Caki2 (cell line): ENCODE data around the gene S100A8. TPM values are rescaled to one million over a fixed set of nuclear protein-coding genes. Genes with fewer than 3 reads are reported as not detected.
"Not testable (repeated sequence)": the region's sequence is repeated elsewhere in the genome, so short reads cannot be mapped to it uniquely, and the experiment has no call there.

Experiments used
- DNase-seq: peaks from one replicate; pipeline ENCODE4 v3.0.0-alpha.2; 2015; ENCODE audit warnings: low read depth
- in situ Hi-C: cut with HindIII; loops from 2 replicates; pipeline ENCODE4 v1.10.0; 2016; ENCODE audit warnings: low sequenced_read_pairs, low pct_unique_long_range_greater_than_20kb, mixed read lengths
- total RNA-seq: library from RNA; depleted of rRNA; stranded (reverse); fragments of >200 nt; shearing (Covaris generic); gene quantifications from 2 replicates; pipeline ENCODE4 v1.2.3, GENCODE V29; 2014; ENCODE audit warnings: low replicate concordance; rRNA removed

Gene S100A8
- total RNA-seq, result not detected in 2 replicates

DNA sequence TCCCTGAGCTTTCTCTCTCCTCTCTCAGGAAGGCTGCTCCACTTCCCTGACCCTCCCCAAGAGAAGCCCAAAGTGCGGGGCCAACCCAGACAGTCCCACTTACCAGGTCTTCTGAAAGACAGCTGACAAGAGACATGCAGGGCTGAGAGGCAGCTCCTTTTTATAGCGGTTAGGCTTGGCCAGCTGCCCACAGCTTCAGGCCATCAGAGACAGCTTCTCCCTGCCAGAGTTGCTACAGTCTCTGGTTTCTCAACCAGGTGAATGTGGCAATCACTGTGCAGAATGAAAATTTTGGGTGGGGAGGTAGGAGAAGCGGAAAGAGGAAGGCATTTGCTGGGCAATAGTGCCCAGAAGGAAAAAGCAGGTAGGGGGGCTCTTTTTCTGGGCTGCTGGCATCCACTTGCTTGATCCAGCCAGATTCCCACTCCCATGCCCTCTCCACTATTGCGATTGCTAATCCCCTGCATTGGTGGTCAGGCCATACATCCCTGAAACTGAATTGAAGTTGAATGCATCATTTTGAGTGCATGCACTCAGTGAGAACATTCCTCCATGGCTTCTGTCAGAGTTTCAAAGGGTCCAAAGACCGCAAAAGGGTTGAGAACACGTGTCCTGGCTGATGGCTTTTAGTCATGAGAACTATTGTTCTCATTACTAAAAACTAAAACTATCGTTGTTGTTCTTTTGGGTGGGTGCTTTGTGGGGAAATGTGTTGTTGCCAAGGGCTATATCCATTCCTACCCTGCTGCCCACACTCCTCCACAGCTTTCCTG lies at the start of gene S100A8:
Gene S100A8, minus strand, starts transcription at position 136 of the 773 bp plus-strand sequence. CDS start 538 bp downstream, outside the sequence.
- no peak for DNase-seq
- in situ Hi-C loops, result no loop called here

DNA sequence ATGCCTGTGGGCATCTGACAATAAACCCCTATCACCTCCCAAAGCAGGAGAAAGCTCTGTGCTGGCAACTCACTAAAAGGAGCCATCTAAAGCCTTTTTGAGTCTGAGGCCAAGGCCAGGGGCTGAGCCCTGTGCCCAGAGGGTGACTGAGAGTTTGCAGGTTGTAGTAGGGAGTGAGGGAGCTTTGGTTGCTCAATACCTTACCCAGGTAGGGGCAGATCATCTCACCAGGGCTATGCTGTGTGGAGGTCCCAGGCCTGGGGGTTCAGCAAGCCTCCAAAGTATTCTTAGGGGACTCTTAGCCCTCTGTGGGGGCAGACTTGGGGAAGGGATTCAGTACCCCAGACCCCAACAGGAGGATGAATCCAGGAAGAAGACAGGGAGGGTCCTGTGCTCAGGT lies 48.4 kb upstream of the S100A8 start:
- no peak for DNase-seq
- in situ Hi-C loops, result no loop called here

DNA sequence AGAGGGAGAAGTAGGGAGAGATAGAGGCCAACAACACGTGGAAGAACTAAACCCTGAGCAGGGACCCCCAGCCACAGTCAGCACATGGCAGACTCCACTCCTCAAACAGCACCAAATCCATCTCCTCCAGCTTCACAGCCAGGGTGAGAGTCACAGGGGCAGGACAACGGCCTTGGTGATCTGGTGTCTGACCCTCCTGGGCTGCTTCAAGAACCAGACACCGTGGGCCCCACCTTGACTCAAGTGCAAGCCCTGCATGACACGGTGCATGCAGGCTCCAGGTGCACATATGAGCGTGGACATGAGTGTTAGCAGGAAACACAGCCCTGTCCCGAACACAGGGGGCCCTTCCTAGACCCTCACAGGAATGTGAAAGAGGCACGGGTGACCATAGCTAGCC lies 47.7 kb upstream of the S100A8 start:
- in situ Hi-C loops, result no loop called here
- no peak for DNase-seq

DNA sequence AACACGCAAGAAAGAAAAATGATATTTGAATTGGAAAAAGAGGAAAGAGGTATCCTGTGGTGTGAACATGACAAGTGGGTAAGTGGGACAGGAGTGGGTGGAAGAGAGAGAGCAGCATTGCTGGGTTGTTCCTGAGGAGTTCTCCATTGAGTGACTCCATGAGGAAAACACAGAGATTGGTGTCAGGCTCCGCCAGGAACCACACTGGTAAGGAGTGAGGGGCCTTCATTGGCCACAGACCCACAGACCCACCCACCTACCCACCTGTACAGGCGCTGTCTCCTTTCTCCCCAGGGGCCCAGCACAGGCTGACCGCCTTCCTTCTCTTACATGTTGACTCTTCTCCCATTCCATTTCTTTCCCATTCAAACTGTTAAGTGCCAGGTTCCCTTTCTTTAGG lies 46.4 kb upstream of the S100A8 start:
- DNase-seq, result no peak
- in situ Hi-C loops, result no loop called here

DNA sequence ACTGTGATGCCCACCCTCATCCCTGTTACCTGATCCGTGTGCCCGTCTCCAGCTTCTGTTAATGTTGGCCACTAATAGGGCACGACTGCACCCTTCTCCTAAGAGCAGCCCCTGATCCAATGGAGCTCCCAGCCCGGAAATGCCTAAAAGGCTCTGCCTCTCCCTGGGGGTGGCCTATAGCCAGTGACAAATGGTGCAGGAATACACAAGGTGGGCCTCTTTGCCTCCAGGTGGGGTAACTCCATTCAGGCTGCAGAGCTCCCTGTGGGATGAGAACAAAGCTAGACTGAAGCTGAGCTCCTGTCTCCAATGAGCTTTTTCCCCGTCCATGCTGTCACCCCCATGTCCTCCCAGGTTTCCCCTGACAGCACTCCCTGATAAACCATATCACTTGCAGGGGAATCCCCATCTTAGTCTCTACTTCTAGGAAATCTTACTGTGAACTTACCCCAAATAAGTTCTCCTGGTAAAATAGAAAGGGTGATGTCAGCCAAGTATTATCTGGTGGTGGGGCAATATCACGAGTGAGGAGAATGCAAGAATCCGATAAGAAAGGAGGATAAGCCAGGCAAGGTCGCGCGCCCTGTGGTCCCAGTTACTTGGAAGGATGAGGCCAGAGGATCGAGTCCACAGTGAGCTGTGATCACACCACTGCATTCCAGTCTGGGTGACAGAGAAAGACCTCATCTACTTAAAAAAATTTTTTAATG lies 44.0 kb upstream of the S100A8 start:
- in situ Hi-C loops, result no loop called here
- no peak for DNase-seq

DNA sequence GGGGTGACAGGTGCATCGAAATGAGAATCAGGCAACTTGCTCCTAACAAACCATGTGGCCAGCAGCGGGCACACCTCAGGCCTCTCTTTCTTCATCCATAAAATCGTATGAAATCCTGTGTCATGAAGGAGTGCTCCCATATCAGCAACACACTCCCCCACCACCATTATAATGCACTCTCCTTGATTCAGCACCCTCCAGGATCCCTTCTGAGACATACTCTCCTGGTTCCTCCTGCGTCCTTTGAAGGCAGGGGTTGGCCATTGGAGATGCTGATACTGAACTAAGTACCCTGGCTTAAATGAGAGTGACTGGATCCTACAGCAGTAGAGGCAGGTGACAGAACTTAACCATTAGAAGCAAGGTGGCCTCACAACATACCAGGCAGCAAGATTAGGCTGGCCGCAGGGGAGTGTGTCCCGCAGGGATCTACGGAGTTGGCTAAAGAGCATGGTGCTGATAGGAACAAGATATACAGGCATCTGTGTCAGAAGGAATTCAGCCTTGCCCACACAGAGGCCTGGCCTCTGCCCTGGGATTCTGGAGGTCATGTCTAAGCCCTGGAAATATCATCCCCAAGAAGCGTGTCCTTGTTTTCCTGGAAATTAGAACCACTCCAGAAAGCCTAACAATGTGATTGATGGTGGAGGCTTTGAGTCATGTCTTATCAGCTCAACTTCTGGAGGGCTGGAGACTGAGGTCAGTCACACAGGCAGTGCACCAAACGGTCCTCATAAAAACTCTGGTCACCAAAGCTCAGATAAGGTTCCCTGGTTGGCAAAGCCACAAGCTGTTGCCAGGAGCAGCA lies 42.2 kb upstream of the S100A8 start:
- in situ Hi-C loops, result no loop called here
- DNase-seq, result no peak

DNA sequence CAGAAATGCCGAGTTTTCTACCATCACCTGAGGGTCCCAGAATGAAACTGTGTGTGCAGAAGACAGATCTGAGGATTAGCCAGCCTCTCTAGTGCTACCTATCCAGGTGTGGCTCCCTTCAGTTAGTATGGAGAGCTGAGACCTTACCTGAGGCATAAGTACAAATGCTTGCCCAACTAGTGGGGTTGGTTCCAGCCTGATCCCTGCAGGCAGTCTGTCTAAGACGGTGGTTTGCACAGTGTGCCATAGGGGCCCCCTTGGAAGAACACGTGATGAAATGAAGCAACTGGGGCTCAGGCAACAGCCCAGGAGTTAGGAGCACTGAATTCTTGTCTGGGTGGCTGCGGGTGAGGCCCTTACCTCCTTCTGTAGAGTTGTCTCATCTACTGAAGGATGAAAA lies 41.1 kb upstream of the S100A8 start:
- in situ Hi-C loops, result no loop called here
- no peak for DNase-seq

DNA sequence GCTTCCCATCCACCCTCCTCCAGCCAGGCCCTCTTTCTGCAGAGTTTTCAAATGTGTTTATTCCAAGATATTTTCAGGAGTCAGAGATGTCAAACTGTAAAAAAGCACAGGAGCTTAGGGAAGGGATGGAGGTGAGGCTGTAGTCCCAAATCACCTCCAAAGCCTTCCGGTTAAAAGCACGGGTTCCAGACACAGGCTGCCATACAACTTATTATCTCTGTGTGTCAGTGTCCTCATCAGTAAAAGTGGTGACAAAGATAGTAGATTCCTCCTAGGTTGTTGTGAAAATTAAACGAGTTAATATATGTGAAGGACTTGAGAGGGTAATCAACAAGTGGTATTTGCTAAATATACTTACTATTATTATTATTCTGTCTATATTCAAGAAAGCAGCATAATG lies 40.6 kb upstream of the S100A8 start:
- DNase-seq, result no peak
- in situ Hi-C loops, result no loop called here

DNA sequence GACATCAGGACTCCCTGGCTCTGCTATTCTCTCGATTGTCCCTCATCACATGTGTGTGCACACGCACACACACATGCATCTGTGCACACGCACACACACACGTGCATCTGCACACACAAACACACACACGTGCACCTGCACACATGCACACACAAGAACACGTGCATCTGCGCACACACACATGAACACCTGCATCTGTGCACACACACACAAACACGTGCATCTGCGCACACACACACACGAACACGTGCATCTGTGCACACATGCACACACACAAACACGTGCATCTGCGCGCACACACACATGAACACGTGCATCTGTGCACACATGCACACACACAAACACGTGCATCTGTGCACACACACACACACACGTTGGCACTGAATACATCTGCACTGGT lies 40.1 kb upstream of the S100A8 start:
- in situ Hi-C loops, result no loop called here
- DNase-seq, result no peak

DNA sequence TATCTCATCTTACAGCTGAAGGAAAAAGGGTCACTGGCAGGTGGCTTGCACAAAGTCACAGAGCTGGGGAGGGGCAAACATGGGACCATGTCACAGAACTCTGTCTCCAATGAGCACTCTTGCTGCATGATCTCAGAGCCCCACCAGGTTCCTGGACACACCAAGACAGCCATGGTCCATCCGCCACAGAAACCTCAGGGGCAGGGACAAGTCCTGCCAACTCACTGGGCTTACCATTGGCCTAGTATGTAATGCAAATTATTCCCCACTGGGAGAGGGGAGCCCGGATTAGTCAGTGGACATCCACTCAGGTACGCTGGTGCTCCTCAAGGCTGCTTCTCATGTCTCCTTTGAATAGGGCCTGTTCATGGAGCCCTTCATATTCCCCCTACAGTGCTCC lies 39.7 kb upstream of the S100A8 start:
- in situ Hi-C loops, result no loop called here
- no peak for DNase-seq

DNA sequence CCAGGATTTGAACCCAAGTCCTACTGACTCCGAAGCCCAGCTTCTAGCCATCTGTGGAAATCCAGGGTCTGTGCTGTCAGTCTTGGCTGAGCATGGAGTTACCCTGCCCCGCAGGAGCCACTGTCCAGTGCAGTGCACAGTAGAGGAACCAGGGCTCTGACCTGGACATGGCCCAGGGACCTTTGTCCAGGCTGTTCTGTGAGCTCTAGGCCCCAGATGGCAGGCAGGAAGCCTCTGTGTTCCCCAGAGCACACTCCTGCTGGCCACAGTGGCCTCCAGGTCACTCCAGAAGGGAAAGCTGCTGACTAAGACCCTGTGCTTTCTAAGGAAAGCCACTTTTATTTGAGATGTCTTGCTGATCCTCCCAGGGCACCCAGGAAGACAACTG lies 39.3 kb upstream of the S100A8 start:
- no peak for DNase-seq
- in situ Hi-C loops, result no loop called here

DNA sequence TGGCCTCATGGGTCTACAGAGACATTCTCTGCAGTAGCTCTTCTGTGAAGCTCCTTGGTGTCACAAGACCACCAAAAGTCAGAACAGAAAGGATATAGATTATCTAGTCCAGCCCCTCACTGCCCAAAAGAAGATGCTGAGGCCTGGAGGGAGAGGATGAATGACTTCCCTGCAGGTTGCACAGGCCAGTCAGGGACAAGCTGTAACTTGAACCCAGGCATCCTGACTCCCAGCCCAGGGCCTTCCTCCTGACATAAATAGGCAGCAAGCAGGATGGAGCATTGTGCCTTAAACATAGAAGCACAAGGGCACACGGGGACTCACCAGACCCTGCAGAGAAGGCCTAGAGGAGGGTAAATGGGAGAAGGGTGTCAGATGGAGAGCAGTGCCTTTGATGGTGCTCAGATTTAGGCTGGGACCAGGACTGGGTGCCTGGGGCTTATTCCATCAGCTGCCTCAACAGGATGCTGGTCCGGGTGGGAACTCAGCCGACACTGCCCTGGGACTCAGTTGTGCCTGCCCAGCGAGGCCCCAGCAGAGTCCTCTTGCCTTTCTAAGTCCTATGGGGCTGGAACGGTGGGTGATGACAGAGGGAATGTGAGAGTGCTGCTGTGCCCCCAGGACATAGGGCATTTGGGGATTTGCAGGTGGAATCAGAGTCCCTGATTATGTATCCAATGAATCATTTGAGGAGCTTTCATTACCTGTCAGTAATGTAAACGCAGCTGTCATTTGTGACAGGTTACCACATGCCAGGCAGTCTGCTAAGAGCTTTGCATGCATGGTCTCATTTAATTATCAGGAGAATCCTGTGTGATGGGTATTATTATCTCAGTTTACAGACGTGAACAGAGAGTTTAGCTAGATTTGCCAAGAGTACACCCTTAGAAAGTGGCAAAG lies 38.6 kb upstream of the S100A8 start:
- in situ Hi-C loops, result no loop called here
- no peak for DNase-seq

DNA sequence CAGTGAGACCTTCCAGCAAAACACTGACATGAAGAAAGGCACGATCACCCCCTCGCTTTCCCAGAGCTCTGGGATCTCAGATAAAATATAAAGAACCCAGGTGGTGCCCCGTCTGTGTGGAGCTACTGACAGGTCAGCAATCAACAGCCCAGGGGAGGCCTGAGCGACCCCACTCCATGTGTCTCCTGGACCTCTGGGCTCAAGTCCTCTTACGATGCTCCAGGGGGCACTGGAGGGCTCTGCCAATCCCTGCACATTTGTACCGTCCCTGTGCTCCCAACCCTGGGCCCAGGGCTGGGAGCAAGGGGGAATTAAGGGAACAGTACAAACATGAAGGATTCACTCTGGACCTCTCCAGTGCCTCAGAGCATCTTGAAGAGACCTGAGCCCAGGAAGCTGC lies 37.9 kb upstream of the S100A8 start:
- DNase-seq, result no peak
- in situ Hi-C loops, result no loop called here

DNA sequence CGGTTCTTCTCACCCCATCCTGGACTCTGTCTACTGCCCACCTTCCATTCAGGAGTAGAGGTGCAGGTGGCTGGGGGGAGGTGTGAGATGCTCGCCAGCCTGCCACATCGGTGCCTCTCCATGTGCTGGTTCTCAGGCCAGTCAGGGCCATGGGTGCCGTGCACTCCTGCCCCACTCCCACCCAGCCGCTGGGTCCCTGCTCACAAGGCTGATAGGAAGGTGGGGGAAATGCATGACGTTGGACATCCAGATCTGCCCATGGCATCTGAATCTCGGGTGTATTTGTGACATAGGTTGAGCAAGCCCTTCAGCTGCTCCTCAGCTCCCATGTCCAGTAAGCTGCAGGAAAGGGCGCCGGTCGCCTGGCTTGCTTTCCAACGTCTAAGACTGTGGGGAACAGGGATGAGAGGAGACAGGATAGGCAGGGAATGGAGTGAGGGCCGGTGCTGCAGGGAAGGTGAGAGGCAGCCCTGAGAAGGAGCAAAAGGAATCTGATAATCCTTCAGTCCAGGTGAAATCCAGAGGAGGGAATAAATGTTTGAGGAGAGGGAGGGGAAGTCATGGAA lies 37.3 kb upstream of the S100A8 start:
- DNase-seq, result no peak
- in situ Hi-C loops, result no loop called here

DNA sequence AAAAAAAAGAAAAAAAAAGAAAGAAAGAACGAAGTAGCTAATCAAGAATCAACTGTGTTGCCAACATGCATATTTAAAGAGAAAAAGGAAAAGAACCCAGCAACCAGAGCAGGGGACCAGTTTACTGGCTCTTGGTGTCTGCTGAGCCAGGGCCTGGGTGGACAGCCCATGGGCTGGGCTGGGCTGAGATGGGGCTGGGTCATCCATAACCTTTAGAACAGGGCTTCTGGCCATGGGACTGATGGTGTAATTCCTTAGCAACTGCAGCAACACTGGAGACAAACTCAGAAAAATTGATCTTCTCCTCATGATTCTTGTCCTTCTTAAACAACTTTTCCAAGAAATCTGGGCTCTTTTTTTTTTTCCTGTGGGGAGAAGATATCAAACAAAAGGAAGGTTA lies 35.9 kb upstream of the S100A8 start:
- DNase-seq, result no peak
- in situ Hi-C loops, result no loop called here

DNA sequence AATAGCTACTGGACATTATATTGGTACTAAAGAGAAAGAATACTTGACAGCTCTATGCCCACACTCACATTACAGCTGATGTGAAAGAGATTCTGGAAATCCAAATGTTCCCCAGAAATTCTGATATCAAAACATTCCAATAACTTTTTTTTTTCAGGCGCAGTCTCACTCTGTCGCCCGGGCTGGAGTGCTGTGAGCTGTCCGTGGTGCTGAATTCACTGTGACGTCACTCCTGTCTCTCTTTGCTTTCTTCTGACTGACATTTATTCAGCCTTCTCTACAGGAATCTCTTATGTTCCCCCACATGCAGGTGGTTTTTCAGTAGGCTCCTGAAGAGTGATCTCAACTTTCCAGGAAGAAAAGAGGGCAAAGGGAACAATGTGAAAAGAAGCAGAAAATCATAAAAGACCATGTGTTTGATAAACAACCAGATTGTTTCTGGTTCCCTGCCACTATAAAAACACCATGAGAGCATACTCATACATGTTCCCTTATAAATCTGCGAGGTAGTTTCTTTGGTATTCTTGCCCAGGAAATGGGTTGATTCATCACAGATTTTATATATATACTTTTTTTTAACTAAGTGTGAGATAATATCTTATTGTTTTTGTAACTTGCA lies 31.7 kb upstream of the S100A8 start:
- in situ Hi-C loops, result no loop called here
- peak; percentile 52 for DNase-seq

DNA sequence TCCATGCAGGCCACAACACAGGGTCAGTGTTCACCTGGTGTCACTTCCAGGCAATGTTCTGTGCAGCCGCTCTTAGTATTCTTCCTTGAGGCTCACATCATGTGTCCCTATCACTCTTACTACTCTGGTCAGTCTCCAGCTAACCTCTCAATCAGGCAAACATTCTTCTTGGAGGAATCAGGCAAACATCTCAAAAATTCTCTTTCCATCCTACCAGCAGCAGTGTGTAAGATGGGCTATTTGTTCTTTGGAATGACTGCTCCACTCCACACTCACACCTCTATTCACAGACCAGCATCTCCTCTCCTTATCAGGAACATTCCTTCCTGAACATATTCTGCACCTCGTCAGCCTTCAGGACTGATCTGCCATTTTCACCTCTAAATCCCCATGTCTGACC lies 29.4 kb upstream of the S100A8 start:
- no peak for DNase-seq
- in situ Hi-C loops, result no loop called here

DNA sequence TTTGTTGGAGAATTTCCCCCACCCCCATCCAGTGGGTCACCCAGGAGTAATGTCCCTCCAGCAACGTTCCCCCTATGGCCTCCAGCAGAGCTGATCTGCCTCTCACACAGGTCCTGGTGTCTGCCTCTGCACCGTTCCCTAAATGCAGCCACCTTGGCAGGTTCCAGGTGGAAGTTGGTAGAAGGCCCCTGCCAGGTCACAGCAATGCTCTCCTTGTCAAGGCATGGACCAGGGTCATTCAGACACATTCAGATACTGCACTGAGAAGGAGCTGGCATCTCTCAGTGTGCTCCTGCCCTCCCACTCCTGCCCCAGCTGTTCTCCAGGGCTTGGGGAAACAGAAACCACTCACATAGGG lies 28.5 kb upstream of the S100A8 start:
- in situ Hi-C loops, result not testable (repeated sequence)

More for the DNA sequence above, 28.5 kb upstream of the S100A8 start:
- not testable (repeated sequence) for DNase-seq
